ENCODE data around the gene INS.

- TF ChIP-seq CTCF (IDR thresholded peaks at IDR 0.05), result no peak
- no peak for TF ChIP-seq POLR2A (IDR thresholded peaks at IDR 0.05)
- no peak for TF ChIP-seq POLR2AphosphoS5 (IDR thresholded peaks at IDR 0.05)
Measured at GRCh38 chr11:2191883-2192282, 30.9 kb upstream of the INS start.

Data from prostate gland (tissue), 2 donors.